Ishikawa (cell line): ENCODE data around the gene NOL4L.

ENCODE experiments used
- CEBPB ChIP-seq: IDR thresholded peaks from 2 replicates; pipeline ENCODE4 v1.6.1; 2012
- CREB1 ChIP-seq: IDR thresholded peaks from 2 replicates; pipeline ENCODE4 v1.6.1; 2012; ENCODE audit warnings: low read depth
- EGR1 ChIP-seq: IDR thresholded peaks from 2 replicates; pipeline ENCODE4 v1.6.1; 2012
- EP300 ChIP-seq: IDR thresholded peaks from 2 replicates; pipeline ENCODE4 v1.6.1; 2012; ENCODE audit warnings: borderline replicate concordance
- FOXM1 ChIP-seq: IDR thresholded peaks from 2 replicates; pipeline ENCODE4 v1.6.1; 2012; ENCODE audit warnings: low read depth, borderline replicate concordance
- RAD21 ChIP-seq: IDR thresholded peaks from 2 replicates; pipeline ENCODE4 v1.6.1; 2012; ENCODE audit warnings: low read depth
- TAF1 ChIP-seq: IDR thresholded peaks from 2 replicates; pipeline ENCODE4 v1.6.1; 2012; ENCODE audit warnings: low read depth, mild to moderate bottlenecking
- TCF12 ChIP-seq: IDR thresholded peaks from 2 replicates; pipeline ENCODE4 v1.6.1; 2012; ENCODE audit warnings: low read depth
- TEAD4 ChIP-seq: IDR thresholded peaks from 2 replicates; pipeline ENCODE4 v1.6.1; 2012
- YY1 ChIP-seq: IDR thresholded peaks from 2 replicates; pipeline ENCODE4 v1.6.1; 2012; ENCODE audit warnings: low read depth
- TF ChIP-seq, protein P1 (sequence below): IDR thresholded peaks from 2 replicates; pipeline ENCODE4 v1.6.1; 2012
- TF ChIP-seq, protein P2 (sequence below): IDR thresholded peaks from 2 replicates; pipeline ENCODE4 v1.6.1; 2012; ENCODE audit warnings: low read depth, mild to moderate bottlenecking
- TF ChIP-seq, protein P3 (sequence below): IDR thresholded peaks from 2 replicates; pipeline ENCODE4 v1.6.1; 2012

DNA sequence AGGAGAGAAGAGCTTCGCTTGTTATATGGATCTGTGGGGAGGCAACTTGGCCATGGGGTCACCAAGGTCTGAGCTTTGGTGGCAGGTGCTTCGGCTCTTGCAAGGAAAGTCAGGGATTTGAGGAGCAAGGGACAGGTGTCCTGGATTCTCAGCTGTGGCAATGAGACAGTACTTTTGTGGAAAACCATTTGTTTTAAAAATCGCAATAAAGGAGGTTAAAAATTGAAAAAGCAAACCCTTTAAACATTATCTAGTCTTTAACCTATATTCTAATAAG lies 64.3 kb downstream of the NOL4L start:
- TF ChIP-seq RAD21 (no peak), FOXM1 (no peak), TAF1 (no peak), CEBPB (no peak), EP300 (no peak), TEAD4 (no peak), CREB1 (no peak), EGR1 (no peak), YY1 (no peak), TCF12 (no peak)
- TF ChIP-seq, protein P1, sequence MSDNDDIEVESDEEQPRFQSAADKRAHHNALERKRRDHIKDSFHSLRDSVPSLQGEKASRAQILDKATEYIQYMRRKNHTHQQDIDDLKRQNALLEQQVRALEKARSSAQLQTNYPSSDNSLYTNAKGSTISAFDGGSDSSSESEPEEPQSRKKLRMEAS: no peak
- TF ChIP-seq, protein P2, sequence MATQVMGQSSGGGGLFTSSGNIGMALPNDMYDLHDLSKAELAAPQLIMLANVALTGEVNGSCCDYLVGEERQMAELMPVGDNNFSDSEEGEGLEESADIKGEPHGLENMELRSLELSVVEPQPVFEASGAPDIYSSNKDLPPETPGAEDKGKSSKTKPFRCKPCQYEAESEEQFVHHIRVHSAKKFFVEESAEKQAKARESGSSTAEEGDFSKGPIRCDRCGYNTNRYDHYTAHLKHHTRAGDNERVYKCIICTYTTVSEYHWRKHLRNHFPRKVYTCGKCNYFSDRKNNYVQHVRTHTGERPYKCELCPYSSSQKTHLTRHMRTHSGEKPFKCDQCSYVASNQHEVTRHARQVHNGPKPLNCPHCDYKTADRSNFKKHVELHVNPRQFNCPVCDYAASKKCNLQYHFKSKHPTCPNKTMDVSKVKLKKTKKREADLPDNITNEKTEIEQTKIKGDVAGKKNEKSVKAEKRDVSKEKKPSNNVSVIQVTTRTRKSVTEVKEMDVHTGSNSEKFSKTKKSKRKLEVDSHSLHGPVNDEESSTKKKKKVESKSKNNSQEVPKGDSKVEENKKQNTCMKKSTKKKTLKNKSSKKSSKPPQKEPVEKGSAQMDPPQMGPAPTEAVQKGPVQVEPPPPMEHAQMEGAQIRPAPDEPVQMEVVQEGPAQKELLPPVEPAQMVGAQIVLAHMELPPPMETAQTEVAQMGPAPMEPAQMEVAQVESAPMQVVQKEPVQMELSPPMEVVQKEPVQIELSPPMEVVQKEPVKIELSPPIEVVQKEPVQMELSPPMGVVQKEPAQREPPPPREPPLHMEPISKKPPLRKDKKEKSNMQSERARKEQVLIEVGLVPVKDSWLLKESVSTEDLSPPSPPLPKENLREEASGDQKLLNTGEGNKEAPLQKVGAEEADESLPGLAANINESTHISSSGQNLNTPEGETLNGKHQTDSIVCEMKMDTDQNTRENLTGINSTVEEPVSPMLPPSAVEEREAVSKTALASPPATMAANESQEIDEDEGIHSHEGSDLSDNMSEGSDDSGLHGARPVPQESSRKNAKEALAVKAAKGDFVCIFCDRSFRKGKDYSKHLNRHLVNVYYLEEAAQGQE: no peak
- TF ChIP-seq, protein P3, sequence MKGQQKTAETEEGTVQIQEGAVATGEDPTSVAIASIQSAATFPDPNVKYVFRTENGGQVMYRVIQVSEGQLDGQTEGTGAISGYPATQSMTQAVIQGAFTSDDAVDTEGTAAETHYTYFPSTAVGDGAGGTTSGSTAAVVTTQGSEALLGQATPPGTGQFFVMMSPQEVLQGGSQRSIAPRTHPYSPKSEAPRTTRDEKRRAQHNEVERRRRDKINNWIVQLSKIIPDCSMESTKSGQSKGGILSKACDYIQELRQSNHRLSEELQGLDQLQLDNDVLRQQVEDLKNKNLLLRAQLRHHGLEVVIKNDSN: no peak
